NB4 (cell line): ENCODE measurements around the gene ANKRD7.

ENCODE experiments used
- DNase-seq: peaks from one replicate; pipeline ENCODE4 v3.0.0; 2010; ENCODE audit warnings: low read depth
- H3K4me3 ChIP-seq: one replicate; pipeline ENCODE4 v1.5.1; 2011; ENCODE audit warnings: mild to moderate bottlenecking, low read depth, low read length, moderate library complexity
- CTCF ChIP-seq: IDR thresholded peaks from one replicate; pipeline ENCODE4 v1.5.1; 2012; ENCODE audit warnings: low read depth, low read length
- MAX ChIP-seq: IDR thresholded peaks from 2 replicates; pipeline ENCODE4 v1.6.1; 2011; ENCODE audit warnings: low read depth, low read length
- MYC ChIP-seq: IDR thresholded peaks from 2 replicates; pipeline ENCODE4 v1.6.1; 2011; ENCODE audit warnings: low read depth, low read length
- POLR2A ChIP-seq: IDR thresholded peaks from 2 replicates; pipeline ENCODE4 v1.6.1; 2011; ENCODE audit warnings: mild to moderate bottlenecking; ENCODE audit not compliant: insufficient read length; ENCODE audit errors: extremely low read depth

Gene ANKRD7

DNA sequence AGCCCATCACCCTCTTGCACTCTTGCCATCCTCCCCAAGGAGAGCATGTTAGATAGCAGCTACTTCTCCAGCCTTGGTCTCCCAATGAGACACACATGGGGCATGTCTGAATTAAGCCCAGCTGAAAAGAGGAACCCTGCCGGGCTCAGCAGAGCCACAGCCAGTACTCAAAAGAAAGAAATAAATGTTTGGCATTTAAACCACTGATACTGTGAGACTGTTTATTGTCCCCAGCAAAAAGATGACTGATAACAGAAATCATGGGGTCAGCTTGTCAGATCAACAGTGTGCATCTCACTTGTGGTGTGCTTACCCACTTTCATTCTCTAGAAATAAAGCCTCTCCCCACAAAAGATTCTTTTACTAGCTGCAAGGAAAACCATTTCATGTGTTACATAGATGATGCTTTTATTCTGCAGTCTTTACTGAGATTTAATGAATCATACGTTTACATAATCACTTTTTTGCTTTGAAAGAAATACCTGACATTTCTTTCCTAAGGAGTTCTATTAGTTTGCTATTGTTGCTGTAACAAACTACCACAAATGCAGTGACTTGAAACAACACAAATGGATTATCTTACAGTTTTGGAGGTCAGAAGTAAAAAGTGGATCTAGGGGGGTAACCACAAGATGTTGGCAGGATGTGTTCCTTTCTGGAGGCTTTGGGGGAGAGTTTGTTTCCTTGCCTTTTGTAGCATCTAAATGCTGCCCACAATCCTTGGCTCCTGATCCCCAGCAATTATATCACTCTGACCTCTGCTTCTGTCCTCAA lies 20.9 kb downstream of the ANKRD7 start:
- DNase-seq, result peak; percentile 42
- H3K4me3 ChIP-seq, result no peak overlapping the region
- TF ChIP-seq CTCF (no peak), POLR2A (no peak), MYC (no peak), MAX (no peak)

DNA sequence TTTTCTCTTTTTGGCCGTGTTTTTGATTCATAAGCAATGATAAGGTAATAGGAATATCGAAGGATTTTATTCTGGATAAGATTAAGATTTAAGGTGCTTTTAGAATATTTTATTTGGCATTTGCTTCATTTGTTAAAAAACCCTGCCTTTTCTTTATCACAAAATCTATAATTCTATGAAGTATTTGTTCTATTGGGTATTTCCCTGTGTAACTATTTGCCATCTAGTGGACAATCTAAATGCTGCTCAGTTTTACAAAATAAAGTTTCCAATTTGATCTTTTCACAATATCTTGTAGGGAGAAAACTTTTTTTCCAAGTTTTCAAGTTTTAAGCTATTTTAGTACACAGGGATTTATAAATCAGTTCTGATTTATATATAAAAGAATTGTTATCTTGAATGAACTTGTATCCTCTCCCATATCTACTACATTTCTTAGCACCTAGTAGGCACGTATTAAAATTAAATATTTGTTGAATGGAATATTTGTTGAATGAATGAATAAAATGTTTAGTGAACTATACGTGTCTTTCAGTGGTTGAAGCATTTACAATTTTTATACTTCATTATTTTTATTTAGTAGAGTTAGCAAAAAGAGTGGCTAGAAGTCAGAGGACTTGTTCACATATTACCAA lies 26.5 kb downstream of the ANKRD7 start:
- no peak for DNase-seq
- TF ChIP-seq MAX, result no peak
- peak; percentile 10 for TF ChIP-seq CTCF
- no peak for TF ChIP-seq POLR2A
- no peak overlapping the region for H3K4me3 ChIP-seq

- TF ChIP-seq CTCF, result no peak
- no peak for TF ChIP-seq MYC
- TF ChIP-seq MAX, result no peak
- no peak for TF ChIP-seq POLR2A
- no peak overlapping the region for H3K4me3 ChIP-seq
- DNase-seq, result no peak
Measured at GRCh38 chr7:118252087-118252486, 27.6 kb downstream of the ANKRD7 start.

DNA sequence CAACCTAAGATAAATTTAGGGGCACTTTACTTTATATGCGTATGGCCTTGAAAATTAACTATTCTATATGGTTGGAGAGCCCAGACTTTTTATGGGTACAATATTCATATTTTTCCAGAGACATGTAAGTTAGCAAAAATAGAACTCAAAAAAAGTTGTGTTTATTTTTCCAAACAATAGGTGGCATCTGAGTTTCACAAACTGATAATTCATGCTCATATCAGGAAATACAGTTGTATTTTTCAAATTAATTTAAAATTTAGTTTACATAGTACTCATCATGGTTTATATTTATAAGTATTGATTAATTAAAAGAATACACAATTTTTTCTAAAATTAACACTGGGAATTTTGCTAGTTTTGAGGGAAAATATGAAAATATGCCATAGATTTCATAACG lies 34.6 kb downstream of the ANKRD7 start:
- TF ChIP-seq POLR2A, result no peak
- TF ChIP-seq MAX, result no peak
- TF ChIP-seq CTCF, result no peak
- no peak for TF ChIP-seq MYC
- DNase-seq, result peak; percentile 56
- H3K4me3 ChIP-seq, result no peak overlapping the region

GRCh38 chr7:118264836-118265235 lies 40.3 kb downstream of the ANKRD7 start:
- TF ChIP-seq MAX (no peak), CTCF (no peak), POLR2A (no peak), MYC (no peak)
- DNase-seq, result peak; percentile 68
- no peak overlapping the region for H3K4me3 ChIP-seq
